COLO829 (cell line): ENCODE data around the gene SLC39A9.
A peak's percentile ranks its signal among the peaks of the same experiment; 100 is the strongest.

ENCODE experiments used
- DNase-seq: peaks from one replicate; pipeline ENCODE4 v3.0.0; 2012; ENCODE audit warnings: low spot score

Gene SLC39A9

DNA sequence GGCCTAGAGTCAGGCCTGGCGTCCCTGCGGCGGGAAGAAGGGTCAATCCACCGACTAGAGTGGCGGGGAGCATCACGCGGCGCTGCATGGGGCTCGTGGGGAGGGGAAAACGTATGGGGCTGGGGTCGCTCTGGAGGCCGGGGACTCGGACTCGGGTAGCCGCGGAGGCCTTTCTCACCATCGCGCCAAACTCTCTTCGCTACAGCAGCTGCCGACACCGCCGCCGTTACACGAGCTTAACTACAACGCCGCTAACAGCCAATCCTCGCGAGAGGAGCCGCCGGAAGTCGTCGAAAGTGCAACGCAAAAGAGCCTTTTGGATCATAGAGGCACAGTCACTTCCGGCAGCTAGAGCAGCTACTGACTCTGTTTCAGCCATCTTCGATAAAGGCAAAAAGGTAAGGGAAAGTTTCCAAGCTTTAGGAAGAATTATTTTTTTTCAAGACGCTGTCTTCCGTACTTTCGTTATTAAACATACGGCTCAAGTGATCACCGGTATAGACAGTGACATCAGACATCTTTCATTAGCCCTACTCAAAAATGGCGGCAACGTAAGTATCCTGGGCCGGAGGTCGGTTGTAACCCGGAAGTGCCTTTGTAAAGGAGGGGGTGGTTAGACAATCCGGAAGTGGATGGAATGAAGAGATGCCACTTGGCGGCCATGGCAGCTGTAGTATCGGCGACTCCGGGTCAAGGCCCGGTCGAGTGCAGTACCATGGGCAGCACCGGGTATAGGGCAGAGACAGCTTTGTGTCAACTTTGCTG is at the start of gene SLC39A9, which contains the start of gene ERH:
SLC39A9 (plus strand) TSS at position 640 of the 765 bp plus-strand sequence. CDS start 678 bp downstream, outside the sequence.
ERH (minus strand) TSS at position 247 of the 765 bp plus-strand sequence; CDS start at position 181, 66 bp downstream.
- DNase-seq: peak; percentile 89

DNA sequence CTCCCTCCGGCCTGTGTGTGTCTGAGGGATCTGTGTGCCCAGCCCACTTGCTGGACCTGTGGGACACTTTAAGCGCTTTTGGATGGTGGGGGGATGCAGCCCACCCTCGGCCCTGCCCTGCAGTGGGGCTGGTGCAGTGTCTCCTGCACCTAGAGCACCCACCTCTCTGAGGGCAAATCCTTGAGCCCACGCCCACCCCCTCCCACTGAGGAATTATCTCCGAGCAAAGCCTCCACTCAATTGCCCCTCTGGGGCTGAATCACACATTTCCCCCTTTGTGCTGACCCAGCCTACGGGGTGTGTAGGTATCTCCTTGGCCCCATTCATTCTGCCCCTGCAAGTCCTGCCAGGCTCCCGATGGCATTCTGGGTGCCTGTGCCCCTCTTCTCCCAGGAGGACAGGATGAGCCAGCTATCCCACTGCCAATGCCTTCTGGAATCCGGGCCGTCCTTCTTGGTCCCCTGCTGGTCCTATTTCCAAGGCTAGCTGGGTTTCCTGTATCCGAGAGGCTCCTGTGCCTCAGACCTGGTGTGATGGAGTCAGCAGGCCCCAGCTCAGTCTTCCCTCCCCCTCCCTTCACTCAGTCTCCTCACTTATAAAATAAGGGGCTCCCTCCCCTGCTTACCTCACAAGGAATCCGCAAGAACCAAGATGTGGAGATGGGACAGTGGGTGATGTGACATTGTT is 49.3 kb upstream of the SLC39A9 start:
- no peak for DNase-seq

DNA sequence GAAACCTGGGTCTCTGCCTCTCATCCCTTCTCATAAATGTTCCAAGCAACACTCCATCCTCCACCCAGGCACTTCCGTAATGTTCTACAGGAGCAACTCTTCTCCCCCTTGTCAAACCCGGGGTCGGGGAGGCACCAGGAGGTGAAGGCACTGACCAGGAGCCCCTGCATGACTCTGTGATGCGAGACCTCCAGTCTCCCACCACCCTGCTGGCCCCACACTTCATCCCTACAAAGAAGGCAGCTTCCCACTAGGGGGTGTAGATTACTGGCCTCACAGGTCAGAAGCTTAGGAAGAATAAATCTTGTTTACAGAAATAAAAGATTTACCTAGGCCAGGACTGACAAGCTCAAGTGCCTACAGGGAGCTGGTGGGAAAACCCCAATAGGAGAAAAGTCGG is 47.6 kb upstream of the SLC39A9 start:
- DNase-seq: no peak

- no peak for DNase-seq
These were observed 47.1 kb upstream of the SLC39A9 start for GRCh38 chr14:69351385-69351784.

DNA sequence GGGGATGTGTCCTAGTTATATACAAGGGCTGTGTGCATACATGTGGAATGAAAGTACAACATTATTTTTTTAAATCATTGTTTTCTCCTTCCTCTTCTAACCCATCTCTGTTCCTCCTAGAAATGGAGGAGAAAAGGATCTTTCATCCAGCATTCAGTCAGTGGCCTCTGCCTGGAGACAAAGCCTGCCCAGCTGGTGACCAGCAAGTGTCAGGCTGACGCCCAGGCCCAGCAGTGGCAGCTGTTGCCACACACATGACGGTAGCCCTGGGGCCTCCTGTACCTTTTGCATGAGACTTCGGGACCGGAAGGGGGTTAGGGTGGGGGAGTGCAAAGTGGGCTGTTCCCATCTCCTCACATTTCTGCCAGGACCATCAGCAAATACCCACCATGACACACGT is 46.6 kb upstream of the SLC39A9 start:
- DNase-seq: no peak

DNA sequence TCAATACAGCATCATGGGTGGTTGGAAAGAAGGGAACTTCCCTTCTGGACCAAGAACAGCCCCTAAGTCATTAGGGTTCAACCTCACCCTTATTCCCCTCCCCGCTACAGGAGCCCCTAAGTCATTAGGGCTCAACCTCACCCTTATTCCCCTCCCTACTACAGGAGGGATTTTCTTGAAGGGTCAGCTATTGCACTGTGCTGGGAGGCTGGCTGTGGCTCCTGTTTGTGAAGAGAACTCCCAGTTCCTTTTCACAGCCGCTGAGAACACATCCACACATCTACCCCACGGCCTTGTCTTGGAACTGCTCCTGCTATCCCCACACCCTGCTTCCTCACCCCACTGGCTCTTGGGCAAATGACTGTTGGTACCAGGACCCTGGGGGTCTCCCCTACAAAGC is 45.3 kb upstream of the SLC39A9 start:
- no peak for DNase-seq

- no peak for DNase-seq
These were observed 43.9 kb upstream of the SLC39A9 start for GRCh38 chr14:69354383-69355153.

DNA sequence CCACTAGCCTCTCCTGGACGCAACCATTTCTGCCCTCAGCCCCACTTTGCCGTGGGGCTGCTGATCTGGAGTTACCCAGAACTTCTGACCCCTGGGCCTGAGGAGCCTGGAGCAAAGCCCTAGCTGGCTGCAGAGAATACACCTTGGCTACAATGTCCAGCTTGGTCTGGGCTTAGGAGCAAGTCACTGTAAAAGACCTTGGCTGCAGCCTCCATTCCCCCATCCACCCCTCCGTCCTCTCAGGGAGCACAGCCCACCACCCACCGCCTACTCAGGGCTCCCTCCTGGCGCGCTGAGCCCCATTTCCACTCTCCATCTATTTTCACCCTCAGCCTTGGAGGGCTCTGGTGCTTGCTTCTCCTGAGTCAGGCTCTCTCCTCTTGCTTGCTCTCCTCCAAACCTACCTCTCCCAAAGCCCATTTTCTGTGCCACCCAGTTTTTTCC is 43.3 kb upstream of the SLC39A9 start:
- no peak for DNase-seq

GRCh38 chr14:69355607-69356281 is 42.7 kb upstream of the SLC39A9 start:
- no peak for DNase-seq

DNA sequence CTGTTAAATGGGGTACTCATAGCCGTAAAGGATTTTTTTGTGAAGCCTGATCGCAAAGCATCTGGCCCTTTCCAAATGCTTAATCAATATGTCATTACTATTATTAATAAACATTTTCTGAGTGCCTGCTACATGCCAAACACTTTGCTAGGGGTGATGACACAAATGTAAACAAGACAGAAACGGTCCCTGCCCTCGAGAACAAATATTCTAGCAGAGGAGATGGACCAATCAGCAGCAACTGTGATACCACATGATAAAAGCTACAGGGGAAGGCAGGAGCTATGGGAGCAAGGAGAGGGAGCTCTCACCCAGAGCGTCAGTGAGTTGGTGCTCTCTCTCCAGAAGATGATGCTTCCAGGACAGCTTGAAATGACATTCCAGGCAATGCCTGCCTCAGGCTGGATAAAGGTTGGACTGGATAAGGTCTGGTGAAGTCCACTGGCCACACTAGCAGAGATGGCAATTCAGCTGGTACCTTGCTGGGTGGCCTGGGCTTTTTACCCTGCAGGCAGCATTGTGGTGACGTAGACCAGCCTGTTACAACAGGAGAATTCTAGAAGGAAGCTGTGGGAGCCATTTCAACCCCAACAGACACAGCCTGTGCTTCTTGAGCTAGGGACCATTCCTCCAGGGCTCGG is 41.5 kb upstream of the SLC39A9 start:
- DNase-seq: no peak

- DNase-seq: no peak
These were observed 40.8 kb upstream of the SLC39A9 start for GRCh38 chr14:69357544-69358200.

GRCh38 chr14:69358233-69358963 is 40.1 kb upstream of the SLC39A9 start:
- no peak for DNase-seq

- DNase-seq: no peak
These were observed 39.5 kb upstream of the SLC39A9 start for GRCh38 chr14:69358966-69359365.

GRCh38 chr14:69360438-69361108 is 37.9 kb upstream of the SLC39A9 start:
- DNase-seq: no peak

DNA sequence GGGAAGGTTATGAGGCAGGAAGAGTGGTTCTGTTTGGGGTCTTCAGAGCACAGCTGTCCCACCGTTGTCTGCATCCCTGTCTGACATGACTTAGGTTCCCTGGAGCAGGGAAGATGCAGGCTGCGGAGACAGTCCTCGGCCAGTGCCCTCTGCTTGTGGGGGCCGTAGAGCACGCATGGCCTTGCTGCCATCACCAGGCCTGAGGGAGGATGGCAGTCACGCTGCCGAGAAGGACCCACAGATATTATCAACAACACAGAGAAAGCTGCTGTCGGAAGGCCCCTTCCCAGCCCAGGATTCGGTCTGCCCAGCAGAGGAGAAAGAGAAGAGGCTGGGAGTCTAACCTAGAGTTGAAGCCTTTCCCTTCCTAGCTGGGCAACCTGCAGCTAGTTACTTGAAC is 35.4 kb upstream of the SLC39A9 start:
- no peak for DNase-seq

- DNase-seq: peak; percentile 85
These were observed 34.5 kb upstream of the SLC39A9 start for GRCh38 chr14:69363964-69364363.

DNA sequence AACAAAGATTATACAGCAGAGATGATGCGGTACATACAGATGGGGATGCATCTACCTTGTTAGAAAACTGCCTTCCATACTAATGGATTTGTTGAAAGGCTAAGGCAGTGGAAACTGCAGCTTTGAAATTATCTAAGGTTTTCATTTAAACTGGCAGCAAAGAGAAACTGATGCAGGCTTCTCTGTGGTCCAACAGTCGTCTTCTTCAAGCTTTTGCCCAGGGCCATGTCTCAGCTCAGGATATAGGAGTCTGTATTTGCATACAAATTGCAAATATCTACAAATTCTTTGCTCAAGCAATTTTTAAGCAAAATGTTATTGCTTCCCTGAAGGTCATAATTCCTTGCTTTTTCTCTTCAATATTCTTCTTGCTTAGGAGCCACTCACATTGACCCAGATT is 34.1 kb upstream of the SLC39A9 start:
- no peak for DNase-seq

DNA sequence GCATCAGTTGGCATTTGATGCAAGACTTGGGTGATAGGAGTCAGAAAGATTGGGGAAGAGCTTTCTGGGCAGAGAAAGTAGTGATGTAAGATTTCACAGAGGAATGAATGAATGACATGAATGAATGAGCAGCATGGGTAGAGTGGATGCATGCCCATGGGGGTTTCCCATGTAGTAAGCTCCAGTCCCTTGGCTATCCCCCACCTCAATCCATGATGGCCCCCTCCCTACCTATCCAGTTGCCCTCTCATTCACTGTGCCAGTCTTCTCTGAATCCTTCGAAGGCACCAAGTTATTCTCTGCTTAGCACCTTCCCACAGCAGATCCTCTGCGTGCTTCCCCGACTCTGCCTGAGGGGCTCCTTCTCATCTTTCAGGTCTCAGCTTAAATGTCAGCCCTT is 32.4 kb upstream of the SLC39A9 start:
- DNase-seq: no peak

- DNase-seq: no peak
These were observed 31.7 kb upstream of the SLC39A9 start for GRCh38 chr14:69366761-69367160.

DNA sequence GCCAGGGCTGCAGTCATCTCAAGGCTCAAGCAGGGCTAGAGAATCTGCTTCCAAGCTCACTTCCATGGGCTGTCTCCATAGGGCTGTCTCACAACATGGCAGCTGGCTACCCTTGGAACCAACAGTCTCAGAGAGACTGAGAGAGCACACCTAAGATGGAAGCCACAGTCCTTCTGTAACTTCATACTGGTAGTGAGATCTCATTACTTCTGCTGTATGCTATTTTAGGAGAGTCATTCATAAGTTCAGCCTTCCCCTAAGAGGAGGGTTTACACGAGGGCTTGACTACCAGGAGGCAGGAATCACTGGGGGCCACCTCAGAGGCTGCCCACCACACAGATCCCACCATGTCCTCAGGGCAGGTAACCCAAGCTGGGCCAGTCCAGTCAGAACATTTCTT is 30.1 kb upstream of the SLC39A9 start:
- DNase-seq: no peak
